Measurements from ENCODE around the gene NR5A2. TPM values are rescaled to one million over a fixed set of nuclear protein-coding genes. Genes with fewer than 3 reads are reported as not detected.

NR5A2 gene
- total and polyA plus RNA-seq, 2 donors from 2014 or later = 0.13 to 6.3 TPM

GRCh38 chr1:200005165-200005564 lies 22.3 kb upstream of the NR5A2 start:
- intact Hi-C loops (cut with DNase I) = no loop called here
- no peak for TF ChIP-seq CTCF (IDR thresholded peaks at IDR 0.05; ENCODE audit: borderline replicate concordance, extremely low read depth, insufficient read depth)
- Histone ChIP-seq H3K27ac (ENCODE audit: low read depth in 2 of 2, low read length in 2 of 2) (no peak overlapping the region), H3K9me3 (ENCODE audit: control insufficient read depth in 2 of 3, insufficient read depth in 1 of 3, low read length in 3 of 3) (no peaks in the 10 kb centered on the region), H3K9ac (ENCODE audit: low read length in 3 of 3) (no peak overlapping the region), H3K4me1 (ENCODE audit: control insufficient read depth in 2 of 3, insufficient read depth in 2 of 3, low read depth in 1 of 3, low read length in 3 of 3) (no peaks in the 10 kb centered on the region), H3K27me3 (ENCODE audit: control insufficient read depth, insufficient read depth, low read length) (no peaks in the 10 kb centered on the region), H3K4me3 (ENCODE audit: low read length in 3 of 3) (no peak overlapping the region), H3K36me3 (ENCODE audit: control insufficient read depth in 2 of 3, insufficient read depth in 3 of 3, low read length in 3 of 3) (no peaks in the 10 kb centered on the region)
- FAIRE-seq = no peak
- no peak for DNase-seq

- Histone ChIP-seq H3K9me3 (ENCODE audit: control insufficient read depth in 2 of 3, insufficient read depth in 1 of 3, low read length in 3 of 3) (no peaks in the 10 kb centered on the region), H3K36me3 (ENCODE audit: control insufficient read depth in 2 of 3, insufficient read depth in 3 of 3, low read length in 3 of 3) (no peaks in the 10 kb centered on the region), H3K4me1 (ENCODE audit: control insufficient read depth in 2 of 3, insufficient read depth in 2 of 3, low read depth in 1 of 3, low read length in 3 of 3) (no peaks in the 10 kb centered on the region), H3K27ac (ENCODE audit: low read depth in 2 of 2, low read length in 2 of 2) (no peak overlapping the region), H3K9ac (ENCODE audit: low read length in 3 of 3) (no peak overlapping the region), H3K4me3 (ENCODE audit: low read length in 3 of 3) (no peak overlapping the region), H3K27me3 (ENCODE audit: control insufficient read depth, insufficient read depth, low read length) (no peaks in the 10 kb centered on the region)
- no peak for DNase-seq
- no peak for FAIRE-seq
- no peak for TF ChIP-seq CTCF (IDR thresholded peaks at IDR 0.05; ENCODE audit: borderline replicate concordance, extremely low read depth, insufficient read depth)
- intact Hi-C loops (cut with DNase I) = no loop called here
Measured at GRCh38 chr1:200006711-200007110, 20.8 kb upstream of the NR5A2 start.

GRCh38 chr1:200015811-200016210 lies 11.7 kb upstream of the NR5A2 start:
- DNase-seq (no peak), FAIRE-seq (no peak)
- H3K4me1 ChIP-seq (ENCODE audit: control insufficient read depth in 2 of 3, insufficient read depth in 2 of 3, low read depth in 1 of 3, low read length in 3 of 3) = no peaks in the 10 kb centered on the region
- no peak overlapping the region for H3K27ac ChIP-seq (ENCODE audit: low read depth in 2 of 2, low read length in 2 of 2)
- no peaks in the 10 kb centered on the region for H3K27me3 ChIP-seq (ENCODE audit: control insufficient read depth, insufficient read depth, low read length)
- intact Hi-C loops (cut with DNase I) = no loop called here
- no peaks in the 10 kb centered on the region for H3K36me3 ChIP-seq (ENCODE audit: control insufficient read depth in 2 of 3, insufficient read depth in 3 of 3, low read length in 3 of 3)
- H3K9ac ChIP-seq (ENCODE audit: low read length in 3 of 3) = no peak overlapping the region
- TF ChIP-seq CTCF (IDR thresholded peaks at IDR 0.05; ENCODE audit: borderline replicate concordance, extremely low read depth, insufficient read depth) = no peak
- H3K9me3 ChIP-seq (ENCODE audit: control insufficient read depth in 2 of 3, insufficient read depth in 1 of 3, low read length in 3 of 3) = no peaks in the 10 kb centered on the region
- no peak overlapping the region for H3K4me3 ChIP-seq (ENCODE audit: low read length in 3 of 3)

GRCh38 chr1:200021577-200022238 lies 5.8 kb upstream of the NR5A2 start:
- Histone ChIP-seq H3K9me3 (ENCODE audit: control insufficient read depth in 2 of 3, insufficient read depth in 1 of 3, low read length in 3 of 3) (no peaks in the 10 kb centered on the region), H3K9ac (ENCODE audit: low read length in 3 of 3) (no peak overlapping the region), H3K4me1 (ENCODE audit: control insufficient read depth in 2 of 3, insufficient read depth in 2 of 3, low read depth in 1 of 3, low read length in 3 of 3) (no peaks in the 10 kb centered on the region), H3K36me3 (ENCODE audit: control insufficient read depth in 2 of 3, insufficient read depth in 3 of 3, low read length in 3 of 3) (no peaks in the 10 kb centered on the region), H3K27ac (ENCODE audit: low read depth in 2 of 2, low read length in 2 of 2) (no peak overlapping the region), H3K27me3 (ENCODE audit: control insufficient read depth, insufficient read depth, low read length) (no peaks in the 10 kb centered on the region), H3K4me3 (ENCODE audit: low read length in 3 of 3) (no peak overlapping the region)
- DNase-seq = no peak
- intact Hi-C loops (cut with DNase I) = no loop called here
- FAIRE-seq = no peak
- TF ChIP-seq CTCF (IDR thresholded peaks at IDR 0.05; ENCODE audit: borderline replicate concordance, extremely low read depth, insufficient read depth) = no peak
